Inflammatory macrophage treated with lipopolysaccharide for 1 hour (primary cell): ENCODE data around the gene NPSR1.
"Not testable (repeated sequence)": the region's sequence is repeated elsewhere in the genome, so short reads cannot be mapped to it uniquely, and the experiment has no call there.

ENCODE experiments used
- DNase-seq, 2 donors: peaks; one replicate each; pipeline ENCODE4 v3.0.0-alpha.2; 2020 to 2022

NPSR1 gene

DNA sequence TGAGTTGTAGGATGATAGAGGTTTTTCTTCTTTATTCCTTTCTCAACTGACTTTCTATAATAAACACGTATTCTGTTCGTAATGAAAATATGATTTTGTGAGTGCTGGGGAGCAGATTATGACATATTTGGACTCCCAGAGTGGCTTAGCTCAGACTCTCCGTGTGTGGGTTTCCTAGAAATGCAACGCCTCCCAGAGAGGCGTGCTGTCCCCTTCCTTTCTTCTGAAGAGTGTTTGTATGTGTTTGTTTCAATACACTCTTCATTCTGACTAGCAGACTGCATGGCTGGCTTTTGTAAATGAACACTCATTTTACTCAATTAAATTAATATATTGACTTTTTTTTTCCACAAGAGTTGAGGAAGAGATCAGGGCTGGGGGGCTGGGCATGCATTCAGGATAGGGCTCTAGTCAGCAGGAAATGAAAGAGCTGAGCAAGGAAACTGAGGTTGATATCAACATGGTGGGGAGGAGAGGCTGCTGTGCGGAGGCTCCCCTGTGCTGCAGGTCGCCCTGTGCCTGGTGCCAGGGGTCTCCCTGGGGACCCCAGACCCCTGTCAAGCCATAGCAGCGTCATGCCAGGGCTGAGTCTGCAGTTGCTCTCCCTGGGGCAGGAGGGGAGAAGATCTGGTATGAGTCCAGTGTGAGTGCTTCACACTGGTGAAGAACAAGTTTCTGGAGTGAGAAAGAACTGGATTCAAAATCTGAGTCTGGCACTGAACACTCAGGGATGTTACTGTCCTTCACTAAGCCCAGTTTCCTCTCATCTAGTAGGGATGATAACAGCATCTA, 221.1 kb downstream of the NPSR1 start:
- DNase-seq, result not testable (repeated sequence)

DNA sequence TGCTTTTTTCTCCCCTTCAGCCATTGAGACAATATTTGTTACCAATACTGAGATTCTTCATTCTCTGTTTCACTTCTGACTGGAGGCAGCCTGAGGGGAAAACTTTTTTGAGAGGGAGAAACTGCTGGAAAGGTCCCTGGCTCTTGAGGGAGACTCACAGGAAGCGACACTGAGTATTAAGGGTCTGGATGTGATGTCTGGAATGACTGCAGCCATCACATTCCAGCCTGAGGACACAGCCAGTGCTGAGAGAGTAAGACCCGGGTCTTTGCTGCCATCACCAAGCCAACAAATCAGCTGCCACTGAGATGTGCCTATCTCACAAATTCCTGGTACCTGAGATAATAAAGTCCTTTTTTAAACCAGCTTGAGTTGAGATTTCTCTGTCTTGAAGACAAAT, 221.9 kb downstream of the NPSR1 start:
- DNase-seq, result no peak

DNA sequence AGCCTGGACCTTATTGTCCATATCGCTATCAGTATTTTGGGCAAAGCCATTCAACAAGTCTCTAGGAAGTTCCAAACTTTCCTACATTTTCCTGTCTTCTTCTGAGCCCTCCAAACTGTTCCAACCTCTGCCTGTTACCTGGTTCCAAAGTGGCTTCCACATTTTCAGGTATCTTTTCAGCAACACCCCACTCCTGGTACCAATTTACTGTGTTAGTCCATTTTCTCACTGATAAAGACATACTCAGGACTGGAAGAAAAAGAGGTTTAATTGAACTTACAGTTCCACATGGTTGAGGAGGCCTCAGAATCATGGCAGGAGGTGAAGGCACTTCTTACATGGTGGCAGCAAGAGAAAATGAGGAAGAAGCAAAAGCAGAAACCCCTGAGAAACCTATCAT, 225.8 kb downstream of the NPSR1 start:
- not testable (repeated sequence) for DNase-seq

DNA sequence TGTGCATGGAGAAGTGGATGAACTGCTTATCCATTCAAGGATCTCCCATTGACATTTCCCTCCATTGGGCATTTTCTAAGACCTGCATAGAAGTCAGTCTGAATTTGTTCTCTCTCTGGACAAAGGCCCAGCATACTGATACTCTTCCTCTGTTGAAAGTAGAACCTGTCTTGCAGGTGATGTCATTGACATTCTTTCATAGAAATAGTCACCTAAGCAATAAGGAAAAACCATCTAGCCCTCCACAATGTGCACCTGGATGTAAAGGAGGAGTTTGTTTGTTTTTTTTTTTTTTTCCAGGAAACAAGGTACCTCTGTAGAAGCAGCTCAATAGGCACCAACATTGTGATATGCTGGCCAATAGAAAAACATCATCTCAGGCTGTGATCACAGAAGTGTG, 228.8 kb downstream of the NPSR1 start:
- DNase-seq, result no peak

DNA sequence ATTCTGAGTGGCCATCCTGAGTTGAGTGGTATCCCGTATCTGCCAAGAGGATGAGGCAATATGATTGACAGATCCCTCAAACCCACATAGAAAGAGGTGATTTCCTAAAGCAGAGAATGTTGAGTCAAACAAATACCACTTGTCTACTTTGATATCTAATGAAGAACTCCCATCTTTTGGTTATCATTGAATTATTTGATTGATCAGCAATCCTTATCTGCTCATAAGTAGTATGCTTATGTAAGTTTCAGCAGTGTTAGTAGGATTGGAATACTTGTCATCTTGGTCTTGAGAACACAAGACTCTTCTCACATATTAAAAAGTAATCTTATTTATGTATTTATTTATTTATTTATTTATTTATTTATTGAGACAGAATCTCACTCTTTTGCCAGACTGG, 231.9 kb downstream of the NPSR1 start:
- no peak for DNase-seq

DNA sequence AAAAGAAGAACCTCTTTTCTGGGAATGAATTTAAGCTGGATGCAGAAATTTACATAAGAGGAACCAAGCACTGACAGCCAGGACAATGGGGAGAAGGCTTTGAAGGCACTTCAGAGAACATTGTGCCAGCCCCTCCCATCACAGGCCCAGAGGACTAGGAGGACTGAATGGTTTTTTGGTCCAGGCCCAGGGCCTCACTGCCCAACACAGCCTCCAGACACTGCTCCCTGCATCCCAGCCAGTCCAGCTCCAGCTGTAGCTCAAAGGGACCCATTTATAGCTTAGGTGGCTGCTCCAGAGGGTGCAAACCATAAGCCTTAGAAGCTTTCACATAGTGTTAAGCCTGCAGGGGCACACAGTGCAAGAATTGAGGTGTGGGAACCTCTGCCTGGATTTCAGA, 237.2 kb downstream of the NPSR1 start:
- DNase-seq, result no peak
